NCI-H1436 treated with DMSO at 0.1 percent for 48 hours (cell line): ENCODE results near the gene CALU.

ENCODE experiments used
- DNase-seq: peaks from one replicate; lab custom pipeline; 2025; lab: John Stamatoyannopoulos, UW

Gene CALU

GRCh38 chr7:128811631-128812430 lies 72.7 kb downstream of the CALU start:
- DNase-seq: no peak

DNA sequence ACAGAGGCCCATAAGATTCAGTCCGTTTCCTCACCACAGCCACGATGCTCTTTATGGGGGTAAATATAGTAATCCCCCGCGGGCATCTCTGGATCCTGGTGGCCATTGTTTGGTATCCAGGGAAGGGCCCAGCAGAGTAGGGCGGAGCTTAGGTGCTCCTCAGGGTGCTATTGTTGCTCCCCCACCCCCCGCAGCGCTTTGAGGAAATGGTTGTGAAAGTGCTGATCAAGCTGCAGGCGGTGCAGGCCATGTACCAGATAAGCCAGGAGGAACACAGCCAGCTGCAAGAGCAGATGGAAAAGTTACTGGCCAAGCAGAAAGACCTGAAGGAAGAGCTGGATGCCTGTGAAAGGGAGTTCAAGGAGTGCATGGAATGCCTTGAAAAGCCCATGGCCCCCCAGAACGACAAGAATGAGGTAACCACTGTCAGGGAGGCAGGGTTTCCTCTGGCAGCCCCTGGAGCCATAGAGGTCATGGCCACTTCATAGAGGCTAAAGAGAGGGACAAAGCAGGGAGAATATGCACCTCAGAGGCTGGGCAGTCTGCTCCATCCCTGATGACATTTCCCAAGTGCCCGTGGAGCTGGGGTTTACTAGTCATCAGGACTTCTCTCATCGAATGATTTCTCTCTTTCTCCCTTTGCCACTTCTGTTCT lies 73.5 kb downstream of the CALU start:
- DNase-seq: no peak

DNA sequence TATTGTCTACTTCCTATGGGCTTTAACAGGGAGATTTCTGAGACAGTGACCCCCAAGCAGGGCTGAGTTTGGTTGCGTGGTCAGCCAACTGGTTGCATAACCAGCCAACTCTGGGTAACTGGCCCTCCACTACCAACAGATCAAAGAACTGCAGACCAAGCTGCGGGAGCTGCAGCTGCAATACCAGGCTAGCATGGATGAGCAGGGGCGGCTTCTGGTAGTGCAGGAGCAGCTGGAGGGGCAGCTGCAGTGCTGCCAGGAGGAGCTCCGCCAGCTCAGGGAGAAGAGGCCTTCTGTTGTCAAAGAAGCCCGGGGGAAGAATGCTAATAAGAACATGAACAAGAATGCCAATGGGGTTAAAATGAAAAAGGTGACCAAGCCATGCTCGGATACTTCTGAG lies 75.3 kb downstream of the CALU start:
- no peak for DNase-seq

GRCh38 chr7:128815289-128815942 lies 76.3 kb downstream of the CALU start:
- no peak for DNase-seq

DNA sequence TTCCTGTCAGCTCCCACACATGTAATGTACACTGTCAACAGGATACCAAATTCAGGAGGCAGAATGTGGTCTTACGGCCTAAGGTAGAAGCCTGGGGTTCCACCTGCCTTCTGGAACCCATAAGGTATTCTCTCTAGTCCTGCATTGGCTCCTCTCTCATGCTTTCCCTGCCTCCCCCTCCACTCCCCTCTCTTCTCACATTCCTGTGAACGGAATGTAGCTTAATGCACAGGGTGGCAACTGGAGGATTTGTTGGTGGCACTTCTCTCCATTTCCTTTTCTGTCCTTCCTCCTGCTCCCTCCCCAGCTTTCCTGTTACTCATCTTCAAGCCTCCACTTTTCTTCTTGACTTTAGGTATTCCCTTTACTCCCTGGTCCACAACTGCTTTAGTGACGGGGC lies 79.5 kb downstream of the CALU start:
- no peak for DNase-seq
